GM08714 (cell line): ENCODE data around the gene DCBLD1.
"Not testable (repeated sequence)": the region's sequence is repeated elsewhere in the genome, so short reads cannot be mapped to it uniquely, and the experiment has no call there.

Experiments used
- H3K4me3 ChIP-seq: fragments of 200-500 bp; sonication (Bioruptor generic); 2 replicates; pipeline ENCODE4 v1.5.1; 2014; ENCODE audit warnings: mild to moderate bottlenecking, low read length, inconsistent platforms
- ZNF274 ChIP-seq: IDR thresholded peaks from 2 replicates; pipeline ENCODE4 v1.6.1; 2012; ENCODE audit warnings: mild to moderate bottlenecking, low read depth, low read length

DCBLD1 gene

GRCh38 chr6:117501722-117502121, 19.2 kb downstream of the DCBLD1 start:
- no peak for TF ChIP-seq ZNF274

GRCh38 chr6:117502580-117502979, 20.1 kb downstream of the DCBLD1 start:
- TF ChIP-seq ZNF274: no peak
- no peak overlapping the region for H3K4me3 ChIP-seq

More at GRCh38 chr6:117501722-117502121, 19.2 kb downstream of the DCBLD1 start:
- H3K4me3 ChIP-seq: no peak overlapping the region

GRCh38 chr6:117503211-117503610, 20.7 kb downstream of the DCBLD1 start:
- TF ChIP-seq ZNF274: no peak
- H3K4me3 ChIP-seq: no peak overlapping the region

DNA sequence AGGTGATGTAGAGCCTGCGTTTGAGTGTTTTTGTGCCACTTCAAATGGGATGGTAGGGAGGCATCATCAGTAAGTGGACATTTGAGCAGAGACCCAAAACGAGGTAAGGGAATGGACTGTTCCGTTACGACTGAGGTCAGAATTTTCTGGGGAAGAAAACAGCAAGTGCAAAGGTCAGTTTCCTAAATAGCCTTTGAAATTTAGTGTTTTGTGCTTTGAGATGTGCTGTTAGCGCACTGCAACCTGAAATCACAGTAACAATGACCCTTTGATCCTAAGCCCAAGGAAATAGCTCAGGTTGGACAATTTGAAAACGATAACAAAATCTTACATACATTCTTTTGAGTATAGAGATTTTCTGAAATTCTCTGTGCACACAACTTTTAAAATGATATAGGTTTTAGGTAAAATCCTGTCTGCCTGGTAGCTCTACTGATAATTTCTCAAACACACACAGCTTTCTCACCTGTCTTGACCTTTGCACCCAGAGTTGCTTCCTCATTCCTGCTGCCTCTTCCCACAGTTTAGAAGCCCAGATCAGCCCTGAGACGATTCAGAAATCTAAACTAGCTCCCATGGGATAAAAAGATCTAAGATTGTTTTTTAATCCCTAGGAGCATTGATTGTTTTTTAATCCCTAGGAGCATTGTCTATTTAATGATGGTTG, 22.1 kb downstream of the DCBLD1 start:
- H3K4me3 ChIP-seq: no peak overlapping the region
- no peak for TF ChIP-seq ZNF274

GRCh38 chr6:117505311-117505710, 22.8 kb downstream of the DCBLD1 start:
- no peak for TF ChIP-seq ZNF274
- no peak overlapping the region for H3K4me3 ChIP-seq

DNA sequence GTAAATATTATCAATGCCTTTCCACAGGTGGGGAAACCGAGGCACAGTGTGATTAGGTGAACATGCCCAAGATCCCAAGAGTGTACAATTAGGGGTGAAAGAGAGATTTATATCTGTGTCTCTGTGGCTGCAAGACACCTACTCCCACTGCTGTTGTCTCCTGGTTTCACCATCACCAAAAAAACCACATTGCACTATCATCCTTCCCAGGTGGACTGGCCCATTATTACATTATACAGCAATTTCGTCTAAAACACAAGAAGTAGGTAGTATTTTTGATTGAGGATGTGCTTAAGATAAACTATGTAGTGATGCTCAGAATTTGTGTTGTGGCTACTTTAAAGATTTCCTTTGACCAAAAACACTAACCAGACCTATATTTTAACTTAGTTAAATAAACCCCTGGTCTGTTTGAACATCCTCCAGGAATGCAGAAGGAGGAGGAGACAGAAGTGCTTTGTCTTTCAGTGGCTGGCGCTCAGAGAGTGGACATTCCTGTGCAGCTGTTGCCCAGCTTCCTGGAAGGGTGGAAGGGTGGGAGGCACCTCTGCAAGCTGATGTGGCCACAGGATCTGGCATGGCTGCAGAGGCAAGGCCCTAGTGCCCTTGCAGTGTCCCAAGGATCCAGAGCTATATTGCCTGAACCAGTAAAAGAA, 23.8 kb downstream of the DCBLD1 start:
- TF ChIP-seq ZNF274: no peak
- H3K4me3 ChIP-seq: no peak overlapping the region

DNA sequence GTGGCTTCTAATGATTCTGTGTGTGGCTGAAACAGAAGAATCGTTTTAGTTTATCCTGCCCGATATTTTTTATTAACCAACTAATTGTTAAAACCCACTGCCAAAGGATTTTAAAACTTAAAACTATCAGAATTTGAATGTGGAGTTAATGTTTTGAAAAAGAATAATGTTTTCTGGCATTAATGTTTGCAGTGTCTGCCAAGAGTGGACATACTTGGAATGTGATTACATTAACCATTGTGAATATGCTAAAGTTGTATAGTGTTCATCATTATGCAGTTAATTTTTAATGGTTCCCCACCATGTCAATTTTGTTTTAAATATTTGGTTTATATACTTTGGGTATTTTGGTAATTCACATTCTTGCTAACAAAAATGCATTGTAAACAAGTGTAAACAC, 24.4 kb downstream of the DCBLD1 start:
- H3K4me3 ChIP-seq: no peak overlapping the region
- no peak for TF ChIP-seq ZNF274

- no peak overlapping the region for H3K4me3 ChIP-seq
- TF ChIP-seq ZNF274: no peak
Measured at GRCh38 chr6:117508450-117508971, 26.0 kb downstream of the DCBLD1 start.

- no peak for TF ChIP-seq ZNF274
- no peak overlapping the region for H3K4me3 ChIP-seq
Measured at GRCh38 chr6:117509021-117509420, 26.5 kb downstream of the DCBLD1 start.

- no peak for TF ChIP-seq ZNF274
- H3K4me3 ChIP-seq: no peak overlapping the region
Measured at GRCh38 chr6:117512056-117512828, 29.8 kb downstream of the DCBLD1 start.

- no peak for TF ChIP-seq ZNF274
- H3K4me3 ChIP-seq: no peak overlapping the region
Measured at GRCh38 chr6:117512987-117513573, 30.6 kb downstream of the DCBLD1 start.

GRCh38 chr6:117513778-117514365, 31.4 kb downstream of the DCBLD1 start:
- TF ChIP-seq ZNF274: no peak

DNA sequence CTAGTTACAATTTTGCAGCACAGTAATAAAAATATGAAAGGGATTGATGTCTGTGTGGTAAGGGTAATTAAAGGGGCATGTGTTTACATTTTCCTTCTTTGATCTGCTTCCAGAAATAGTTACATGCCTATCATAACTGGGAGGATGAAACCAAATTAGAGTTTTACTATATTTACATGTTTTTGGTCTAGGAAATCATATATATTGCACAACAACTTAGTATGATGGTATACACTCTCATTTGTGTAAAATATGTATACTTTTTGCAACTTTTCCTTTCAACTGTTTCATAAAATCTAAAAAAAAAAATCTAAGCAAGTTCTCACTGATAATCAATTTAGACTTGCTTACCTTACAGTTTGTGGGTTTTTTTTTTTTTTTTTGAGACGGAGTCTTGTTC, 32.2 kb downstream of the DCBLD1 start:
- H3K4me3 ChIP-seq: no peak overlapping the region
- TF ChIP-seq ZNF274: no peak

More at GRCh38 chr6:117513778-117514365, 31.4 kb downstream of the DCBLD1 start:
- H3K4me3 ChIP-seq: no peak overlapping the region

DNA sequence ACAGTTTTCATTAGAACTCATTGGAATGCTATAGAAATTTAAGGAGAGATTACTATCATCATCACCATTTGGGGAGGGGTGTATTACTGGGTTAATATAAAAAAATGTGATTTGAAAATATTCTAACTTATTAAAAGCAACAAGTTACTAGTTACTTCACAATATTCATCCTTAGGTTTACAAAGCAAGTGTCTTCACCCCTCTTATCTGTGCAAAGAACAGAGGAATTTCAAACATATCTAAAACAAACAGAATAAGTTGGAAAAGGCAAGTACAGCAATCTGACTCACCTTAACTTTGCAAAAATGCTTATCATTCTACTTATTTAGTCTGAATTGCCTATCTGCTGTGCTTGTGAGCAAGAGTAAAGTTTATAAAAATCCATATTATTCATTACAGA, 32.9 kb downstream of the DCBLD1 start:
- H3K4me3 ChIP-seq: no peak overlapping the region
- TF ChIP-seq ZNF274: no peak

GRCh38 chr6:117517995-117518394, 35.5 kb downstream of the DCBLD1 start:
- H3K4me3 ChIP-seq: not testable (repeated sequence)
